Activated naive CD8-positive, alpha-beta T cell treated with anti-CD3 and anti-CD28 coated beads, Interleukin-2, amount 10 ng/mL, durations not matched to agents 7 days and 5 days (primary cell): ENCODE results near the gene NDUFA8. TPM values are rescaled to one million over a fixed set of nuclear protein-coding genes. Genes with fewer than 3 reads are reported as not detected.

Source experiments
- ATAC-seq: fragments of 150-1000 bp; cut with Tn5 transposase; one replicate; pipeline ENCODE4 v1.10.0; 2021; ENCODE audit warnings: low read depth, moderate library complexity
- POLR2A ChIA-PET: fragments of 350-600 bp; sonication (Branson Sonifier 250); formaldehyde crosslinking; loops from one replicate; lab custom pipeline; 2021; ENCODE audit warnings: antibody characterized with exemption; lab: Charles Lee
- DNase-seq: peaks from one replicate; pipeline ENCODE4 v3.0.0; 2021
- H3K27ac Mint-ChIP-seq: one replicate; pipeline ENCODE4 v1.8.0; 2022; ENCODE audit warnings: mild to moderate bottlenecking, mixed read lengths
- H3K27me3 Mint-ChIP-seq: one replicate; pipeline ENCODE4 v1.8.0; 2022; ENCODE audit warnings: mild to moderate bottlenecking, moderate library complexity, mixed read lengths
- H3K36me3 Mint-ChIP-seq: one replicate; pipeline ENCODE4 v1.8.0; 2021; ENCODE audit warnings: mild to moderate bottlenecking, mixed read lengths
- H3K4me1 Mint-ChIP-seq: one replicate; pipeline ENCODE4 v1.8.0; 2021; ENCODE audit warnings: mixed read lengths
- H3K4me3 Mint-ChIP-seq: one replicate; pipeline ENCODE4 v1.8.0; 2022; ENCODE audit warnings: mild to moderate bottlenecking, moderate library complexity, mixed read lengths
- H3K9me3 Mint-ChIP-seq: one replicate; pipeline ENCODE4 v1.8.0; 2021; ENCODE audit warnings: mixed read lengths
- total RNA-seq, 2 experiments: library from RNA; stranded (reverse); gene quantifications; one replicate each; pipeline ENCODE4 v1.2.3, GENCODE V29; 2021

Gene NDUFA8
- total RNA-seq = 10 to 100 TPM; 32.5 to 36.7 TPM

GRCh38 chr9:122159026-122159924, at the start of gene NDUFA8, which contains the start of gene MORN5:
Gene NDUFA8 (minus strand): TSS chr9:122159779. CDS start chr9:122159677, 102 bp downstream.
Gene MORN5 (plus strand): TSS chr9:122159908. CDS start chr9:122159973, 65 bp downstream.
- peaks cover 26% of the 10 kb centered on the region for H3K4me1 Mint-ChIP-seq
- H3K27me3 Mint-ChIP-seq = peaks cover 16% of the 10 kb centered on the region
- peak within 1 kb of the TSS; percentile 95 for H3K4me3 Mint-ChIP-seq
- ATAC-seq (peak; percentile 97), DNase-seq (peak; percentile 97)
- POLR2A ChIA-PET = interaction anchor here (0.9 to 1.4 kb wide), 3 partner anchors 11 to 105 kb away, joined by 3 to 6 read pairs (median 4); partner anchors contain the start of genes MRRF and RBM18
- peaks cover 5% of the 10 kb centered on the region for H3K9me3 Mint-ChIP-seq
- H3K36me3 Mint-ChIP-seq = peaks cover 3% of the 10 kb centered on the region
- peak within 1 kb of the TSS; percentile 95 for H3K27ac Mint-ChIP-seq

GRCh38 chr9:122207096-122207495, 47.5 kb upstream of the NDUFA8 start:
- Mint-ChIP-seq H3K27me3 (peaks cover 15% of the 10 kb centered on the region), H3K4me3 (no peak overlapping the region), H3K36me3 (no peaks in the 10 kb centered on the region), H3K27ac (no peak overlapping the region), H3K4me1 (no peaks in the 10 kb centered on the region), H3K9me3 (no peaks in the 10 kb centered on the region)
- no peak for DNase-seq
- ATAC-seq = no peak
- POLR2A ChIA-PET = no interaction called here

GRCh38 chr9:122206118-122207046, 46.8 kb upstream of the NDUFA8 start:
- DNase-seq (no peak), ATAC-seq (no peak)
- POLR2A ChIA-PET = no interaction called here
- H3K4me3 Mint-ChIP-seq = no peak overlapping the region
- H3K4me1 Mint-ChIP-seq = no peaks in the 10 kb centered on the region
- H3K9me3 Mint-ChIP-seq = no peaks in the 10 kb centered on the region
- H3K27ac Mint-ChIP-seq = no peak overlapping the region
- H3K27me3 Mint-ChIP-seq = peaks cover 8% of the 10 kb centered on the region
- H3K36me3 Mint-ChIP-seq = no peaks in the 10 kb centered on the region

- peaks cover 2% of the 10 kb centered on the region for H3K27me3 Mint-ChIP-seq
- H3K36me3 Mint-ChIP-seq = no peaks in the 10 kb centered on the region
- POLR2A ChIA-PET = no interaction called here
- no peak overlapping the region for H3K27ac Mint-ChIP-seq
- H3K4me1 Mint-ChIP-seq = no peaks in the 10 kb centered on the region
- no peaks in the 10 kb centered on the region for H3K9me3 Mint-ChIP-seq
- no peak overlapping the region for H3K4me3 Mint-ChIP-seq
- ATAC-seq (no peak), DNase-seq (no peak)
Observed at GRCh38 chr9:122205176-122205575, 45.6 kb upstream of the NDUFA8 start.

- H3K9me3 Mint-ChIP-seq = no peaks in the 10 kb centered on the region
- H3K36me3 Mint-ChIP-seq = no peaks in the 10 kb centered on the region
- peaks cover 1% of the 10 kb centered on the region for H3K27me3 Mint-ChIP-seq
- no peak for DNase-seq
- H3K4me3 Mint-ChIP-seq = no peak overlapping the region
- no peaks in the 10 kb centered on the region for H3K4me1 Mint-ChIP-seq
- H3K27ac Mint-ChIP-seq = no peak overlapping the region
- POLR2A ChIA-PET = no interaction called here
- no peak for ATAC-seq
Observed at GRCh38 chr9:122204491-122204890, 44.9 kb upstream of the NDUFA8 start.

GRCh38 chr9:122204055-122204454, 44.5 kb upstream of the NDUFA8 start:
- Mint-ChIP-seq H3K27me3 (peaks cover 1% of the 10 kb centered on the region), H3K4me1 (no peaks in the 10 kb centered on the region), H3K9me3 (no peaks in the 10 kb centered on the region), H3K36me3 (no peaks in the 10 kb centered on the region), H3K27ac (no peak overlapping the region), H3K4me3 (no peak overlapping the region)
- POLR2A ChIA-PET = no interaction called here
- ATAC-seq (no peak), DNase-seq (no peak)

- no peak overlapping the region for H3K27ac Mint-ChIP-seq
- ATAC-seq (no peak), DNase-seq (no peak)
- POLR2A ChIA-PET = no interaction called here
- H3K4me1 Mint-ChIP-seq = no peaks in the 10 kb centered on the region
- no peak overlapping the region for H3K4me3 Mint-ChIP-seq
- peaks cover 6% of the 10 kb centered on the region for H3K27me3 Mint-ChIP-seq
- H3K36me3 Mint-ChIP-seq = no peaks in the 10 kb centered on the region
- H3K9me3 Mint-ChIP-seq = no peaks in the 10 kb centered on the region
Observed at GRCh38 chr9:122202111-122202510, 42.5 kb upstream of the NDUFA8 start.

GRCh38 chr9:122201641-122202040, 42.1 kb upstream of the NDUFA8 start:
- Mint-ChIP-seq H3K4me3 (no peak overlapping the region), H3K36me3 (no peaks in the 10 kb centered on the region), H3K9me3 (no peaks in the 10 kb centered on the region), H3K27ac (no peak overlapping the region), H3K27me3 (peaks cover 10% of the 10 kb centered on the region), H3K4me1 (no peaks in the 10 kb centered on the region)
- ATAC-seq = no peak
- POLR2A ChIA-PET = no interaction called here
- DNase-seq = no peak

- no peaks in the 10 kb centered on the region for H3K4me1 Mint-ChIP-seq
- H3K27ac Mint-ChIP-seq = no peak overlapping the region
- ATAC-seq (no peak), DNase-seq (no peak)
- H3K27me3 Mint-ChIP-seq = peaks cover 9% of the 10 kb centered on the region
- H3K4me3 Mint-ChIP-seq = no peak overlapping the region
- POLR2A ChIA-PET = no interaction called here
- no peaks in the 10 kb centered on the region for H3K36me3 Mint-ChIP-seq
- H3K9me3 Mint-ChIP-seq = no peaks in the 10 kb centered on the region
Observed at GRCh38 chr9:122200960-122201595, 41.5 kb upstream of the NDUFA8 start.

- POLR2A ChIA-PET = no interaction called here
- Mint-ChIP-seq H3K4me1 (no peaks in the 10 kb centered on the region), H3K9me3 (no peaks in the 10 kb centered on the region), H3K27ac (no peak overlapping the region), H3K36me3 (no peaks in the 10 kb centered on the region), H3K27me3 (peaks cover 11% of the 10 kb centered on the region), H3K4me3 (no peak overlapping the region)
- DNase-seq (no peak), ATAC-seq (no peak)
Observed at GRCh38 chr9:122197882-122198281, 38.3 kb upstream of the NDUFA8 start.

GRCh38 chr9:122197426-122197825, 37.8 kb upstream of the NDUFA8 start:
- Mint-ChIP-seq H3K4me1 (no peaks in the 10 kb centered on the region), H3K27ac (no peak overlapping the region), H3K4me3 (no peak overlapping the region), H3K9me3 (no peaks in the 10 kb centered on the region), H3K36me3 (no peaks in the 10 kb centered on the region), H3K27me3 (peaks cover 11% of the 10 kb centered on the region)
- ATAC-seq = no peak
- DNase-seq = no peak
- POLR2A ChIA-PET = no interaction called here

GRCh38 chr9:122195875-122196274, 36.3 kb upstream of the NDUFA8 start:
- no peaks in the 10 kb centered on the region for H3K4me1 Mint-ChIP-seq
- H3K36me3 Mint-ChIP-seq = no peaks in the 10 kb centered on the region
- H3K9me3 Mint-ChIP-seq = no peaks in the 10 kb centered on the region
- no peak for DNase-seq
- POLR2A ChIA-PET = no interaction called here
- H3K27me3 Mint-ChIP-seq = peaks cover 11% of the 10 kb centered on the region
- ATAC-seq = no peak
- no peak overlapping the region for H3K4me3 Mint-ChIP-seq
- H3K27ac Mint-ChIP-seq = no peak overlapping the region

GRCh38 chr9:122193651-122194050, 34.1 kb upstream of the NDUFA8 start:
- H3K36me3 Mint-ChIP-seq = no peaks in the 10 kb centered on the region
- POLR2A ChIA-PET = no interaction called here

More at GRCh38 chr9:122193651-122194050, 34.1 kb upstream of the NDUFA8 start:
- no peak overlapping the region for H3K4me3 Mint-ChIP-seq
- DNase-seq (no peak), ATAC-seq (no peak)
- H3K27ac Mint-ChIP-seq = no peak overlapping the region
- H3K9me3 Mint-ChIP-seq = no peaks in the 10 kb centered on the region
- H3K27me3 Mint-ChIP-seq = peaks cover 11% of the 10 kb centered on the region
- H3K4me1 Mint-ChIP-seq = no peaks in the 10 kb centered on the region
